ENCODE data around the gene PTPN9.

DNA sequence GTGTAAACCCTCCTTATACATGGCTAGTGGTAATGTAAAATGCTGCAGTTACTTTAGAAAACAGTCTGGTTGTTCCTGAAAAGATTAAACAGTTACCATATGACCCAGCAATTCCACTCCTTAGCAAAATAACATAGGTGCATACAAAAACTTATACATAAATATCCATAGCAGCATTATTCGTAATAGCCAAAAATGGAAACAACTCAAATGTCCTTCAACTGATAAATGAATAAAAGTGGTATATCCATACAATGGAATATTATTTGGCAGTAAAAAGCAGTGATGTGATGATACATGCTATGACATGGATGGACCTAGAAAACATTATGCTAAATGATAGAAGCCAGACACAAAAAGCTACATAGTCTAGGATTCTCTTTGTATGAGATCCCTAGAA is 96.0 kb downstream of the PTPN9 start:
- no peak for TF ChIP-seq CTCF (IDR thresholded peaks at IDR 0.05; ENCODE audit: low read length)
- no peak for TF ChIP-seq EZH2 (IDR thresholded peaks at IDR 0.05; ENCODE audit: borderline replicate concordance, low read length)
